Gastrocnemius medialis (tissue), 4 donors: Measurements from ENCODE around the gene COL19A1. TPM values are rescaled to one million over a fixed set of nuclear protein-coding genes. Genes with fewer than 3 reads are reported as not detected.

Experiments
- ATAC-seq, 2 donors: fragments of 150-250 bp; one replicate each; pipeline ENCODE4 v1.9.1; 2016
- DNase-seq, 2 donors: peaks; one replicate each; pipeline ENCODE4 v3.0.0-alpha.2; 2019
- H3K27ac ChIP-seq, 4 donors: fragments of 200-600 bp; sonication (generic); 1 replicate in 1 of 4; 2 replicates in 3 of 4; pipeline ENCODE4 v1.5.1; 2016 to 2018; ENCODE audit warnings: mild to moderate bottlenecking in 2 of 4, moderate library complexity in 1 of 4
- H3K27me3 ChIP-seq, 3 donors: fragments of 200-600 bp; sonication (generic) in 2 of 3; 1 replicate in 1 of 3; 2 replicates in 2 of 3; pipeline versions ENCODE4 v1.5.1 to v1.6.0; 2016 to 2019; ENCODE audit warnings: mild to moderate bottlenecking in 1 of 3, moderate library complexity in 1 of 3
- H3K36me3 ChIP-seq, 2 donors: fragments of 200-600 bp; sonication (generic) in 1 of 2; one replicate each; pipeline ENCODE4 v1.5.1; 2017 to 2018
- H3K4me1 ChIP-seq, 2 donors: fragments of 200-600 bp; sonication (generic) in 1 of 2; one replicate each; pipeline ENCODE4 v1.5.1; 2016 to 2017; ENCODE audit warnings: mild to moderate bottlenecking in 2 of 2
- H3K4me3 ChIP-seq, 4 donors: fragments of 200-600 bp; sonication (generic) in 3 of 4; 1 replicate in 1 of 4; 2 replicates in 3 of 4; pipeline ENCODE4 v1.5.1; 2016 to 2019; ENCODE audit warnings: mild to moderate bottlenecking in 2 of 4
- H3K9me3 ChIP-seq, 3 donors: fragments of 200-600 bp; sonication (generic) in 2 of 3; 1 replicate in 1 of 3; 2 replicates in 2 of 3; pipeline ENCODE4 v1.5.1; 2016 to 2019
- POLR2A ChIP-seq, 2 donors: fragments of 450-650 bp; IDR thresholded peaks; one replicate each; pipeline ENCODE4 v1.6.1; 2017; ENCODE audit warnings: antibody characterized with exemption in 2 of 2, mild to moderate bottlenecking in 2 of 2, moderate library complexity in 2 of 2
- in situ Hi-C, 4 donors: fragments of 200-750 bp; cut with MboI; loops; one replicate each; pipeline versions ENCODE4 v1.15.0 to v1.8.0; 2017; ENCODE audit warnings: low sequenced_read_pairs in 4 of 4
- intact Hi-C: fragments of 100-400 bp; cut with DNase I; formaldehyde crosslinking; loops from one replicate; pipeline ENCODE4 v1.15.1; 2023; ENCODE audit warnings: low total_unique reads
- total RNA-seq, 4 donors: library from RNA; depleted of rRNA; stranded (reverse); fragments of >200 nt; gene quantifications; one replicate each; pipeline versions ENCODE4 v1.1.0 to v1.2.3, GENCODE V29; 2016
- TF ChIP-seq, protein P1 (sequence below), 5 experiments: fragments of 450-650 bp in 3 of 5; fragments of 200-600 bp in 2 of 5; sonication (generic) in 2 of 5; IDR thresholded peaks in 4 of 5; conservative IDR thresholded peaks in 1 of 5; 1 replicate in 4 of 5; 2 replicates in 1 of 5; pipeline ENCODE4 v1.5.1; 2016 to 2019; ENCODE audit warnings: antibody characterized with exemption in 5 of 5, mild to moderate bottlenecking in 3 of 5, moderate library complexity in 3 of 5

COL19A1 gene
- total RNA-seq, 4 donors from 2014 or later: 0.05 to 0.65 (median 0.14) TPM

- no peaks in the 10 kb centered on the region for H3K4me1 ChIP-seq
- H3K27ac ChIP-seq: no peak overlapping the region
- DNase-seq: no peak
- in situ Hi-C loops (no loop called here), intact Hi-C loops (no loop called here)
- H3K27me3 ChIP-seq: no peaks in the 10 kb centered on the region
- H3K4me3 ChIP-seq: no peak overlapping the region
- no peak for ATAC-seq
- TF ChIP-seq, protein P1, sequence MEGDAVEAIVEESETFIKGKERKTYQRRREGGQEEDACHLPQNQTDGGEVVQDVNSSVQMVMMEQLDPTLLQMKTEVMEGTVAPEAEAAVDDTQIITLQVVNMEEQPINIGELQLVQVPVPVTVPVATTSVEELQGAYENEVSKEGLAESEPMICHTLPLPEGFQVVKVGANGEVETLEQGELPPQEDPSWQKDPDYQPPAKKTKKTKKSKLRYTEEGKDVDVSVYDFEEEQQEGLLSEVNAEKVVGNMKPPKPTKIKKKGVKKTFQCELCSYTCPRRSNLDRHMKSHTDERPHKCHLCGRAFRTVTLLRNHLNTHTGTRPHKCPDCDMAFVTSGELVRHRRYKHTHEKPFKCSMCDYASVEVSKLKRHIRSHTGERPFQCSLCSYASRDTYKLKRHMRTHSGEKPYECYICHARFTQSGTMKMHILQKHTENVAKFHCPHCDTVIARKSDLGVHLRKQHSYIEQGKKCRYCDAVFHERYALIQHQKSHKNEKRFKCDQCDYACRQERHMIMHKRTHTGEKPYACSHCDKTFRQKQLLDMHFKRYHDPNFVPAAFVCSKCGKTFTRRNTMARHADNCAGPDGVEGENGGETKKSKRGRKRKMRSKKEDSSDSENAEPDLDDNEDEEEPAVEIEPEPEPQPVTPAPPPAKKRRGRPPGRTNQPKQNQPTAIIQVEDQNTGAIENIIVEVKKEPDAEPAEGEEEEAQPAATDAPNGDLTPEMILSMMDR (IDR thresholded peaks at IDR 0.05 in 4 of 5, conservative IDR thresholded peaks at IDR 0.05 in 1 of 5): no peak
- no peak for TF ChIP-seq POLR2A (IDR thresholded peaks at IDR 0.05)
- H3K36me3 ChIP-seq: no peaks in the 10 kb centered on the region
- H3K9me3 ChIP-seq: no peaks in the 10 kb centered on the region
These were observed 386.2 kb downstream of the COL19A1 start for GRCh38 chr6:70252604-70253003.

- Histone ChIP-seq H3K27ac (no peak overlapping the region), H3K27me3 (no peaks in the 10 kb centered on the region), H3K4me3 (no peak overlapping the region), H3K4me1 (no peaks in the 10 kb centered on the region), H3K36me3 (no peaks in the 10 kb centered on the region), H3K9me3 (no peaks in the 10 kb centered on the region)
- ATAC-seq (no peak), DNase-seq (no peak)
- in situ Hi-C loops: no loop called here
- TF ChIP-seq, protein P1 (IDR thresholded peaks at IDR 0.05 in 4 of 5, conservative IDR thresholded peaks at IDR 0.05 in 1 of 5): no peak
- no peak for TF ChIP-seq POLR2A (IDR thresholded peaks at IDR 0.05)
- intact Hi-C loops: no loop called here
These were observed 387.6 kb downstream of the COL19A1 start for GRCh38 chr6:70253923-70254322.

GRCh38 chr6:70254784-70255183 lies 388.4 kb downstream of the COL19A1 start:
- Histone ChIP-seq H3K4me1 (no peaks in the 10 kb centered on the region), H3K9me3 (no peaks in the 10 kb centered on the region), H3K4me3 (no peak overlapping the region), H3K27ac (no peak overlapping the region), H3K36me3 (no peaks in the 10 kb centered on the region), H3K27me3 (no peaks in the 10 kb centered on the region)
- intact Hi-C loops: no loop called here
- in situ Hi-C loops: no loop called here
- TF ChIP-seq, protein P1 (IDR thresholded peaks at IDR 0.05 in 4 of 5, conservative IDR thresholded peaks at IDR 0.05 in 1 of 5): no peak
- no peak for TF ChIP-seq POLR2A (IDR thresholded peaks at IDR 0.05)
- ATAC-seq (no peak), DNase-seq (no peak)

GRCh38 chr6:70257768-70258273 lies 391.5 kb downstream of the COL19A1 start:
- in situ Hi-C loops (no loop called here), intact Hi-C loops (no loop called here)
- Histone ChIP-seq H3K36me3 (no peaks in the 10 kb centered on the region), H3K27ac (no peak overlapping the region), H3K4me3 (no peak overlapping the region), H3K27me3 (no peaks in the 10 kb centered on the region), H3K9me3 (no peaks in the 10 kb centered on the region), H3K4me1 (no peaks in the 10 kb centered on the region)
- no peak for DNase-seq
- TF ChIP-seq POLR2A (IDR thresholded peaks at IDR 0.05): no peak
- TF ChIP-seq, protein P1 (IDR thresholded peaks at IDR 0.05 in 4 of 5, conservative IDR thresholded peaks at IDR 0.05 in 1 of 5): no peak
- no peak for ATAC-seq

DNA sequence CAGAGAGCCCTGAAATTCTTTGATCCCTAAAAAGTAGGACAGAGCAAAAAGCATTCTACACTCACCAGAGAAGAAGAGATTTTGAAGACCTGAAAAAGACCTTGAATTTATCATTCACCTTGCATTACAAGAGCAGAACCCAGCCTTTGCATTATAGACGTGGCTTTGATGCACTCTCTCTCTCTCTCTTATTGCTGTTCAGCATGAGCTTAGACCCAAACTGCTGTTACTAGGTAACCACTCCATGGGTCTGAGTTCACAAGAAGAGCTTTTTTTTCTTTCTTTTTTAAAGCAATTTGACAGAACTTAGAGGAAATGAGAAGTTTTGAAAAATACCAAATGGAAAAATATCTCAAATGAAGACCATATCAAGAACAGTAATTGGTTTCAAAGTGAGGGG lies 392.1 kb downstream of the COL19A1 start:
- in situ Hi-C loops: no loop called here
- no peak for ATAC-seq
- H3K27ac ChIP-seq: no peak overlapping the region
- no peaks in the 10 kb centered on the region for H3K9me3 ChIP-seq
- H3K4me1 ChIP-seq: no peaks in the 10 kb centered on the region
- no peak for DNase-seq
- no peak overlapping the region for H3K4me3 ChIP-seq
- H3K36me3 ChIP-seq: no peaks in the 10 kb centered on the region
- intact Hi-C loops: no loop called here
- no peaks in the 10 kb centered on the region for H3K27me3 ChIP-seq
- TF ChIP-seq, protein P1 (IDR thresholded peaks at IDR 0.05 in 4 of 5, conservative IDR thresholded peaks at IDR 0.05 in 1 of 5): no peak
- no peak for TF ChIP-seq POLR2A (IDR thresholded peaks at IDR 0.05)
